K562 (cell line): ENCODE measurements around the gene UNC13C. TPM values are rescaled to one million over a fixed set of nuclear protein-coding genes. Genes with fewer than 3 reads are reported as not detected.

Experiments used
- ATAC-seq: fragments of 200-7000 bp; cut with Tn5 transposase; 3 replicates; pipeline ENCODE4 v1.9.1; 2020; ENCODE audit warnings: moderate library complexity
- BruUV-seq: library from RNA; stranded (reverse); fragments of 400-500 nt; replicated peaks from 2 replicates; lab custom pipeline; 2021; lab: Mats Ljungman, UMichigan
- CTCF ChIA-PET: fragments of 300-600 bp; formaldehyde crosslinking; extraction: SDS; loops from one replicate; lab custom pipeline; 2021; ENCODE audit warnings: low intra/inter-chr PET ratio; lab: Yijun Ruan, JAX
- POLR2A ChIA-PET: fragments of 300-600, 350-650 bp; sonication (Branson Sonifier 250); formaldehyde crosslinking; extraction: SDS; loops from one replicate; lab custom pipeline; 2021; ENCODE audit warnings: antibody characterized with exemption, inconsistent platforms; lab: Yijun Ruan, JAX
- DNase-seq, 4 experiments: peaks; one replicate each; pipeline versions ENCODE4 v3.0.0 to v3.0.0-alpha.2; 2011 to 2018; ENCODE audit warnings: low spot score in 3 of 4, mixed read lengths in 3 of 4; ENCODE audit errors: extremely low read depth in 1 of 4
- FAIRE-seq: peaks from 2 replicates; lab custom pipeline; 2011; peaks lifted over from hg19 to GRCh38; lab: Jason Lieb, UNC
- H2AFZ ChIP-seq: 2 replicates; pipeline ENCODE4 v1.6.0; 2011; ENCODE audit warnings: low read depth, low read length, control low read depth, inconsistent platforms
- H3K27ac ChIP-seq: fragments of 200-600 bp; 3 replicates; pipeline ENCODE4 v1.8.0; 2011; ENCODE audit warnings: low read depth, mild to moderate bottlenecking, control low read depth, inconsistent platforms, low read length, moderate library complexity, mixed read lengths; ENCODE audit errors: extremely low read depth
- H3K27me3 ChIP-seq, 2 experiments: fragments of 300-600 bp in 1 of 2; 2 replicates in 1 of 2; 3 replicates in 1 of 2; pipeline versions ENCODE4 v1.6.0 to v1.8.0; 2011; ENCODE audit warnings: inconsistent platforms in 2 of 2, low read length in 2 of 2, mild to moderate bottlenecking in 1 of 2, mixed read lengths in 1 of 2, moderate library complexity in 1 of 2; ENCODE audit not compliant: control insufficient read depth in 2 of 2, insufficient read depth in 2 of 2
- H3K36me3 ChIP-seq: fragments of 300-600 bp; 3 replicates; pipeline ENCODE4 v1.8.0; 2011; ENCODE audit warnings: mild to moderate bottlenecking, low read length, inconsistent platforms; ENCODE audit not compliant: control insufficient read depth, insufficient read depth
- H3K4me1 ChIP-seq, 2 experiments: fragments of 200-600 bp in 1 of 2; replicated peaks in 1 of 2; 2 replicates in 1 of 2; 3 replicates in 1 of 2; pipeline versions ENCODE4 v1.5.1 to v1.8.0; 2011; ENCODE audit warnings: inconsistent platforms in 2 of 2, low read length in 2 of 2, mild to moderate bottlenecking in 1 of 2, mixed read lengths in 1 of 2, moderate library complexity in 1 of 2; ENCODE audit not compliant: control insufficient read depth in 2 of 2, insufficient read depth in 2 of 2
- H3K4me2 ChIP-seq: 2 replicates; pipeline ENCODE4 v1.6.1; 2011; ENCODE audit warnings: low read length, control low read depth, inconsistent platforms, mixed read lengths; ENCODE audit not compliant: insufficient read depth
- H3K4me3 ChIP-seq: fragments of 200-600 bp; sonication (generic), shearing (Covaris generic); 2 replicates; pipeline ENCODE4 v1.5.1; 2016; ENCODE audit warnings: control low read depth, inconsistent platforms
- H3K79me2 ChIP-seq: fragments of 200-600 bp; 3 replicates; pipeline ENCODE4 v1.8.0; 2011; ENCODE audit warnings: low read length, inconsistent platforms; ENCODE audit not compliant: control insufficient read depth, insufficient read depth
- H3K9ac ChIP-seq, 2 experiments: 2 replicates each; pipeline versions ENCODE4 v1.6.0 to v1.6.1; 2011; ENCODE audit warnings: low read depth in 2 of 2, low read length in 2 of 2, control low read depth in 1 of 2, inconsistent platforms in 1 of 2, mild to moderate bottlenecking in 1 of 2, mixed read lengths in 1 of 2; ENCODE audit not compliant: insufficient read depth in 1 of 2
- H3K9me1 ChIP-seq: one replicate; pipeline ENCODE4 v1.6.0; 2011; ENCODE audit warnings: inconsistent platforms, mild to moderate bottlenecking, low read length, moderate library complexity; ENCODE audit not compliant: control insufficient read depth, insufficient read depth
- H3K9me3 ChIP-seq: replicated peaks from 2 replicates; pipeline ENCODE4 v1.5.1; 2011; ENCODE audit warnings: low read depth, low read length, inconsistent platforms; ENCODE audit not compliant: control insufficient read depth, insufficient read depth
- H4K20me1 ChIP-seq: replicated peaks from 2 replicates; pipeline ENCODE4 v1.6.1; 2011; ENCODE audit warnings: low read length, inconsistent platforms, mixed read lengths; ENCODE audit not compliant: control insufficient read depth, insufficient read depth
- ETV5 ChIP-seq: sonication (generic); formaldehyde crosslinking; IDR thresholded peaks from 2 replicates; pipeline ENCODE4 v1.4.0; 2020; ENCODE audit warnings: low read depth, mild to moderate bottlenecking, missing genetic modification reagents
- FOXA3 ChIP-seq, 2 experiments: fragments of 450-650 bp in 1 of 2; sonication (generic) in 1 of 2; formaldehyde crosslinking; IDR thresholded peaks in 1 of 2; conservative IDR thresholded peaks in 1 of 2; 2 replicates each; pipeline versions ENCODE4 v1.4.0 to v1.8.0; 2020 to 2022; ENCODE audit warnings: mild to moderate bottlenecking in 2 of 2, missing genetic modification reagents in 1 of 2
- GTF2E2 ChIP-seq: fragments of 200-800 bp; sonication (Bioruptor generic); IDR thresholded peaks from 2 replicates; pipeline ENCODE4 v1.6.1; 2016; ENCODE audit warnings: missing genetic modification characterization, missing compliant biosample characterization
- HDGF ChIP-seq: fragments of 450-650 bp; IDR thresholded peaks from 2 replicates; pipeline ENCODE4 v1.6.1; 2016
- KDM4B ChIP-seq, 2 experiments: fragments of 450-650 bp in 1 of 2; sonication (generic) in 1 of 2; IDR thresholded peaks; 2 replicates each; pipeline ENCODE4 v1.6.1; 2016 to 2017; ENCODE audit warnings: borderline replicate concordance in 2 of 2, antibody characterized with exemption in 1 of 2, low read depth in 1 of 2, mild to moderate bottlenecking in 1 of 2
- MCM5 ChIP-seq: fragments of 450-650 bp; IDR thresholded peaks from 2 replicates; pipeline ENCODE4 v1.6.1; 2016; ENCODE audit warnings: low read depth
- MECOM ChIP-seq: fragments of 250-450 bp; sonication (Bioruptor Pico); IDR thresholded peaks from 2 replicates; pipeline ENCODE4 v1.8.0; 2022; ENCODE audit warnings: inconsistent platforms
- NR4A1 ChIP-seq, 2 experiments: fragments of 250-450 bp in 1 of 2; fragments of 450-650 bp in 1 of 2; sonication (Bioruptor Pico) in 1 of 2; IDR thresholded peaks; 2 replicates each; pipeline versions ENCODE4 v1.4.0 to v1.6.1; 2016 to 2020; ENCODE audit warnings: mild to moderate bottlenecking in 2 of 2, missing compliant biosample characterization in 1 of 2, missing genetic modification characterization in 1 of 2, moderate library complexity in 1 of 2
- PRMT5 ChIP-seq: sonication (generic); formaldehyde crosslinking; IDR thresholded peaks from 2 replicates; pipeline ENCODE4 v1.5.0; 2020; ENCODE audit warnings: missing genetic modification reagents
- PRPF4 ChIP-seq: fragments of 200-400 bp; formaldehyde crosslinking; IDR thresholded peaks from one replicate; pipeline ENCODE4 v1.6.1; 2017; ENCODE audit warnings: low read length, low read depth, mild to moderate bottlenecking; ENCODE audit not compliant: insufficient read depth, poor library complexity, severe bottlenecking
- SMARCC2 ChIP-seq: fragments of 450-650 bp; IDR thresholded peaks from 2 replicates; pipeline ENCODE4 v1.6.1; 2017; ENCODE audit warnings: antibody characterized with exemption, moderate library complexity, mild to moderate bottlenecking, low read depth
- SRSF7 ChIP-seq: fragments of 200-400 bp; formaldehyde crosslinking; optimal IDR thresholded peaks from 2 replicates; pipeline ENCODE3; 2017; ENCODE audit warnings: mild to moderate bottlenecking, low read depth, low read length
- ZNF384 ChIP-seq: IDR thresholded peaks from 2 replicates; pipeline ENCODE4 v1.6.1; 2012; ENCODE audit warnings: low read depth, low read length, improper control_type of control experiment
- ZNF444 ChIP-seq: fragments of 250-450 bp; sonication (Bioruptor Pico); IDR thresholded peaks from 2 replicates; pipeline ENCODE4 v1.4.0; 2020; ENCODE audit warnings: mild to moderate bottlenecking, moderate library complexity
- WGBS: fragments of 100-300 bp; shearing (Covaris generic); methylation state at CpG from one replicate; pipeline ENCODE4 v1.1.6; 2016; ENCODE audit warnings: low coverage, mixed read lengths; ENCODE audit not compliant: insufficient coverage; ENCODE audit errors: missing lambda C conversion rate; 5-methylcytosine and 5-hydroxymethylcytosine counted together
- in situ Hi-C: fragments of 300-500 bp; cut with MboI; formaldehyde crosslinking; loops from 4 replicates; pipeline ENCODE4 v1.15.0; 2018; ENCODE audit warnings: inconsistent platforms, mixed read lengths
- intact Hi-C: fragments of 100-400 bp; cut with micrococcal nuclease; formaldehyde crosslinking; loops from 2 replicates; pipeline ENCODE4 v1.14.2; 2022
- polyA plus RNA-seq, 8 experiments: library from polyadenylated mRNA; depleted of rRNA in 4 of 8; stranded (reverse) in 5 of 8; unstranded in 3 of 8; fragments of >200 nt; fragmentation: Nextera tagmentation in 2 of 8; fragmentation: Illumina TruSeq in 1 of 8; extraction: Ambion mirVana in 2 of 8; extraction: Trizol in 1 of 8; gene quantifications; 2 replicates each; pipeline versions ENCODE4 v1.2.1 to v1.2.3, GENCODE V29; 2011 to 2014; ENCODE audit warnings: inconsistent platforms in 1 of 8, missing spikeins in 1 of 8
- total RNA-seq, 7 experiments: library from RNA; depleted of rRNA in 6 of 7; stranded (reverse); fragments of >200 nt in 6 of 7; fragmentation: Illumina TruSeq in 2 of 7; extraction: Trizol in 2 of 7; gene quantifications; 2 replicates each; pipeline versions ENCODE4 v1.2.1 to v1.2.3, GENCODE V29; 2011 to 2021; ENCODE audit warnings: low replicate concordance in 1 of 7
- TF ChIP-seq, protein P1 (sequence below), 2 experiments: fragments of 450-650 bp in 1 of 2; sonication (generic) in 1 of 2; formaldehyde crosslinking in 1 of 2; IDR thresholded peaks in 1 of 2; conservative IDR thresholded peaks in 1 of 2; 2 replicates each; pipeline versions ENCODE4 v1.6.1 to v1.8.1; 2016 to 2023; ENCODE audit warnings: mild to moderate bottlenecking in 2 of 2, moderate library complexity in 2 of 2, inconsistent platforms in 1 of 2, missing genetic modification reagents in 1 of 2
- TF ChIP-seq, protein P2 (sequence below), 2 experiments: fragments of 450-650 bp; conservative IDR thresholded peaks; 2 replicates each; pipeline ENCODE4 v1.6.1; 2017; ENCODE audit warnings: mild to moderate bottlenecking in 2 of 2, moderate library complexity in 2 of 2
- TF ChIP-seq, protein P3 (sequence below): fragments of 200-400 bp; formaldehyde crosslinking; IDR thresholded peaks from 2 replicates; pipeline ENCODE4 v1.6.1; 2017; ENCODE audit warnings: mild to moderate bottlenecking, low read depth, low read length, moderate library complexity

UNC13C gene
- total and polyA plus RNA-seq, 9 of the 15 experiments (the other 6 are each of a cell fraction or from before 2014, with no cell fraction given): not detected

DNA sequence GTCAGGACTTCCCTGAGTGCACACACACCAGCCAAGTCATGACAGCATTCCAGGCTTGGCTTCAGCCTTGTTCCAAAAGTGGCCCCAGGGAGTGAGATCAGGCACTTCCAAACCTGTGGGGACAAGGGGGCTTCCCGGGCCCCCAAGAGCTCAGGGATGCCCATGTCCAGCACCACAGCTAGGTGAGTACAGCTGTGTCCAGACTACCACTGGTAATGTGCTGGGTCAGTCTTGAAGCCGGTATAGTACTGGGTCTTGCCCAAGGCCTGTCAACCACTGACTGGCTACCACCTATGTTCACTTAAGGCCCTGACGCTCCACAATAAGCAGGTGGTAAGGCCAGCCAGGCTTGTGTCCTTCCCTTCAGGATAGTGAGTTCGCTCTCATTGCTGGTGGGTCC lies 249.3 kb downstream of the UNC13C start:
- H3K9ac ChIP-seq: no peak overlapping the region
- H3K36me3 ChIP-seq: no peaks in the 10 kb centered on the region
- H3K27ac ChIP-seq: no peak overlapping the region
- CTCF ChIA-PET: no interaction called here
- POLR2A ChIA-PET: no interaction called here
- H2AFZ ChIP-seq: no peak overlapping the region
- ATAC-seq (no peak), DNase-seq (no peak), FAIRE-seq (no peak)
- 0% methylated on average over 4 of the region's 4 CpGs for WGBS
- H4K20me1 ChIP-seq: no peaks in the 10 kb centered on the region
- H3K9me1 ChIP-seq: no peaks in the 10 kb centered on the region
- intact Hi-C loops (no loop called here), in situ Hi-C loops (no loop called here)
- no peaks in the 10 kb centered on the region for H3K27me3 ChIP-seq
- no peaks in the 10 kb centered on the region; the same call in 1 of the 2 replicates for H3K9me3 ChIP-seq
- no peaks in the 10 kb centered on the region for H3K79me2 ChIP-seq
- H3K4me1 ChIP-seq: no peaks in the 10 kb centered on the region
- H3K4me3 ChIP-seq: no peak overlapping the region
- no TSS peak for BruUV-seq
- no peak overlapping the region for H3K4me2 ChIP-seq
- no peak for TF ChIP-seq SRSF7
- no peak for TF ChIP-seq NR4A1 (CRISPR knock-in tag; IDR thresholded peaks at IDR 0.05)
- TF ChIP-seq NR4A1 (tag; IDR thresholded peaks at IDR 0.05): no peak
- TF ChIP-seq ETV5 (CRISPR knock-in tag): no peak
- TF ChIP-seq HDGF: no peak
- no peak for TF ChIP-seq MCM5
- TF ChIP-seq FOXA3 (CRISPR knock-in tag; conservative IDR thresholded peaks at IDR 0.05 in 1 of 2, IDR thresholded peaks at IDR 0.05 in 1 of 2): no peak
- TF ChIP-seq ZNF444: no peak
- no peak for TF ChIP-seq PRPF4
- TF ChIP-seq, protein P1, sequence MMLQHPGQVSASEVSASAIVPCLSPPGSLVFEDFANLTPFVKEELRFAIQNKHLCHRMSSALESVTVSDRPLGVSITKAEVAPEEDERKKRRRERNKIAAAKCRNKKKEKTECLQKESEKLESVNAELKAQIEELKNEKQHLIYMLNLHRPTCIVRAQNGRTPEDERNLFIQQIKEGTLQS (IDR thresholded peaks at IDR 0.05): no peak
- TF ChIP-seq, protein P1 (CRISPR knock-in tag; conservative IDR thresholded peaks at IDR 0.05): no peak
- no peak for TF ChIP-seq PRMT5 (CRISPR knock-in tag)
- TF ChIP-seq, protein P2, sequence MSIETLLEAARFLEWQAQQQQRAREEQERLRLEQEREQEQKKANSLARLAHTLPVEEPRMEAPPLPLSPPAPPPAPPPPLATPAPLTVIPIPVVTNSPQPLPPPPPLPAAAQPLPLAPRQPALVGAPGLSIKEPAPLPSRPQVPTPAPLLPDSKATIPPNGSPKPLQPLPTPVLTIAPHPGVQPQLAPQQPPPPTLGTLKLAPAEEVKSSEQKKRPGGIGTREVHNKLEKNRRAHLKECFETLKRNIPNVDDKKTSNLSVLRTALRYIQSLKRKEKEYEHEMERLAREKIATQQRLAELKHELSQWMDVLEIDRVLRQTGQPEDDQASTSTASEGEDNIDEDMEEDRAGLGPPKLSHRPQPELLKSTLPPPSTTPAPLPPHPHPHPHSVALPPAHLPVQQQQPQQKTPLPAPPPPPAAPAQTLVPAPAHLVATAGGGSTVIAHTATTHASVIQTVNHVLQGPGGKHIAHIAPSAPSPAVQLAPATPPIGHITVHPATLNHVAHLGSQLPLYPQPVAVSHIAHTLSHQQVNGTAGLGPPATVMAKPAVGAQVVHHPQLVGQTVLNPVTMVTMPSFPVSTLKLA (conservative IDR thresholded peaks at IDR 0.05): no peak
- no peak for TF ChIP-seq GTF2E2 (tag)
- TF ChIP-seq, protein P3, sequence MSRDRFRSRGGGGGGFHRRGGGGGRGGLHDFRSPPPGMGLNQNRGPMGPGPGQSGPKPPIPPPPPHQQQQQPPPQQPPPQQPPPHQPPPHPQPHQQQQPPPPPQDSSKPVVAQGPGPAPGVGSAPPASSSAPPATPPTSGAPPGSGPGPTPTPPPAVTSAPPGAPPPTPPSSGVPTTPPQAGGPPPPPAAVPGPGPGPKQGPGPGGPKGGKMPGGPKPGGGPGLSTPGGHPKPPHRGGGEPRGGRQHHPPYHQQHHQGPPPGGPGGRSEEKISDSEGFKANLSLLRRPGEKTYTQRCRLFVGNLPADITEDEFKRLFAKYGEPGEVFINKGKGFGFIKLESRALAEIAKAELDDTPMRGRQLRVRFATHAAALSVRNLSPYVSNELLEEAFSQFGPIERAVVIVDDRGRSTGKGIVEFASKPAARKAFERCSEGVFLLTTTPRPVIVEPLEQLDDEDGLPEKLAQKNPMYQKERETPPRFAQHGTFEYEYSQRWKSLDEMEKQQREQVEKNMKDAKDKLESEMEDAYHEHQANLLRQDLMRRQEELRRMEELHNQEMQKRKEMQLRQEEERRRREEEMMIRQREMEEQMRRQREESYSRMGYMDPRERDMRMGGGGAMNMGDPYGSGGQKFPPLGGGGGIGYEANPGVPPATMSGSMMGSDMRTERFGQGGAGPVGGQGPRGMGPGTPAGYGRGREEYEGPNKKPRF: no peak
- no peak for TF ChIP-seq SMARCC2
- TF ChIP-seq ZNF384: no peak
- no peak for TF ChIP-seq KDM4B (IDR thresholded peaks at IDR 0.05; ENCODE audit: borderline replicate concordance in 2 of 2, low read depth in 1 of 2)
- no peak for TF ChIP-seq MECOM
